Endodermal cell (in vitro differentiated cells): ENCODE measurements around the gene AOPEP. TPM values are rescaled to one million over a fixed set of nuclear protein-coding genes. Genes with fewer than 3 reads are reported as not detected.

Experiments used
- DNase-seq: peaks from one replicate; pipeline ENCODE4 v3.0.0-alpha.2; 2017
- H3K27ac ChIP-seq: 2 replicates; pipeline ENCODE4 v1.5.1; 2013; ENCODE audit warnings: mild to moderate bottlenecking, low read depth, low read length, moderate library complexity
- H3K27me3 ChIP-seq: 2 replicates; pipeline ENCODE4 v1.6.1; 2013; ENCODE audit warnings: mild to moderate bottlenecking, low read length, moderate library complexity; ENCODE audit not compliant: insufficient read depth, control insufficient read depth, poor library complexity, severe bottlenecking
- H3K36me3 ChIP-seq: 2 replicates; pipeline ENCODE4 v1.7.0; 2013; ENCODE audit warnings: mild to moderate bottlenecking, low read length, moderate library complexity; ENCODE audit not compliant: control insufficient read depth, insufficient read depth
- H3K4me1 ChIP-seq: one replicate; pipeline ENCODE4 v1.7.0; 2013; ENCODE audit warnings: low read length; ENCODE audit not compliant: control insufficient read depth, insufficient read depth
- H3K4me3 ChIP-seq: 2 replicates; pipeline ENCODE4 v1.5.1; 2013; ENCODE audit warnings: mild to moderate bottlenecking, low read length, moderate library complexity
- H3K9ac ChIP-seq: 2 replicates; pipeline ENCODE4 v1.6.1; 2013; ENCODE audit warnings: mild to moderate bottlenecking, low read length, moderate library complexity; ENCODE audit not compliant: poor library complexity, severe bottlenecking; ENCODE audit errors: extremely low read depth
- H3K9me3 ChIP-seq: 2 replicates; pipeline ENCODE4 v1.6.1; 2013; ENCODE audit warnings: mild to moderate bottlenecking, low read length, moderate library complexity; ENCODE audit not compliant: control insufficient read depth
- H3K27ac Mint-ChIP-seq: 2 replicates; pipeline ENCODE4 v1.8.0; 2020; ENCODE audit warnings: mixed read lengths
- H3K27me3 Mint-ChIP-seq: 2 replicates; pipeline ENCODE4 v1.8.0; 2021; ENCODE audit warnings: mild to moderate bottlenecking, mixed read lengths; ENCODE audit not compliant: insufficient read depth
- H3K36me3 Mint-ChIP-seq: 2 replicates; pipeline ENCODE4 v1.8.0; 2020; ENCODE audit warnings: low read depth, mixed read lengths
- H3K4me1 Mint-ChIP-seq: 2 replicates; pipeline ENCODE4 v1.8.0; 2020; ENCODE audit warnings: mixed read lengths
- H3K4me3 Mint-ChIP-seq: 2 replicates; pipeline ENCODE4 v1.8.0; 2020; ENCODE audit warnings: mild to moderate bottlenecking, moderate library complexity, mixed read lengths
- H3K9me3 Mint-ChIP-seq: 2 replicates; pipeline ENCODE4 v1.8.0; 2020; ENCODE audit warnings: mild to moderate bottlenecking, mixed read lengths
- WGBS, 2 experiments: methylation state at CpG; one replicate each; pipeline versions ENCODE4 v1.1.5 to v1.1.7; 2013; ENCODE audit warnings: missing lambda C conversion rate in 2 of 2, mixed read lengths in 1 of 2; ENCODE audit not compliant: insufficient coverage in 1 of 2, insufficient read length in 1 of 2; 5-methylcytosine and 5-hydroxymethylcytosine counted together
- total RNA-seq, 2 donors: library from RNA; stranded (reverse); fragmentation: NEBNext Ultra II Directional in 1 of 2; extraction: Animal tissue kit (Norgen Biotek cat#: 25700) in 1 of 2; gene quantifications; 2 replicates in 1 of 2; 3 replicates in 1 of 2; pipeline ENCODE4 v1.2.1, GENCODE V29; 2021
- TF ChIP-seq, protein P1 (sequence below): fragments of 200-600 bp; sonication (generic); conservative IDR thresholded peaks from 2 replicates; pipeline ENCODE4 v1.5.0; 2021; ENCODE audit warnings: antibody characterized with exemption, mild to moderate bottlenecking

Gene AOPEP
- total RNA-seq, 2 donors from 2014 or later: 23.4 to 33.7 TPM

DNA sequence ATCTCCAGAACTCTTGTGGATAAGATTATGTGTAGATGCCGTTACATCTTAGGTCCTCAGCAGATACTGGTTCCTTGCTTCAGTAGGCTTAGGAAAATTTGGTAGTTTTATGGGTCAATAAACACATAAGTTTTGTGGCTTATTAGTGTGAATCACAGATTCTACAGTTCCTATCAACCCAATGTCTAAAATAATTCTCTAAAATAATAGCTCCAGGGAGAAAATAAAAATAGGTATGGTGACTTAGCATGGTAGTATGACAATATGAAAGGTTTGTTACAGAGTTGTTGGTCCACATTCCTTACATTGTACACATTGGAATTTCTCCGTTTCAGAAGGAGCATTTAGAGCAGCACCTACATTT, 91.7 kb downstream of the AOPEP start:
- TF ChIP-seq, protein P1, sequence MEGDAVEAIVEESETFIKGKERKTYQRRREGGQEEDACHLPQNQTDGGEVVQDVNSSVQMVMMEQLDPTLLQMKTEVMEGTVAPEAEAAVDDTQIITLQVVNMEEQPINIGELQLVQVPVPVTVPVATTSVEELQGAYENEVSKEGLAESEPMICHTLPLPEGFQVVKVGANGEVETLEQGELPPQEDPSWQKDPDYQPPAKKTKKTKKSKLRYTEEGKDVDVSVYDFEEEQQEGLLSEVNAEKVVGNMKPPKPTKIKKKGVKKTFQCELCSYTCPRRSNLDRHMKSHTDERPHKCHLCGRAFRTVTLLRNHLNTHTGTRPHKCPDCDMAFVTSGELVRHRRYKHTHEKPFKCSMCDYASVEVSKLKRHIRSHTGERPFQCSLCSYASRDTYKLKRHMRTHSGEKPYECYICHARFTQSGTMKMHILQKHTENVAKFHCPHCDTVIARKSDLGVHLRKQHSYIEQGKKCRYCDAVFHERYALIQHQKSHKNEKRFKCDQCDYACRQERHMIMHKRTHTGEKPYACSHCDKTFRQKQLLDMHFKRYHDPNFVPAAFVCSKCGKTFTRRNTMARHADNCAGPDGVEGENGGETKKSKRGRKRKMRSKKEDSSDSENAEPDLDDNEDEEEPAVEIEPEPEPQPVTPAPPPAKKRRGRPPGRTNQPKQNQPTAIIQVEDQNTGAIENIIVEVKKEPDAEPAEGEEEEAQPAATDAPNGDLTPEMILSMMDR: no peak
- Histone ChIP-seq H3K36me3 (peaks cover 9% of the 10 kb centered on the region), H3K4me1 (no peaks in the 10 kb centered on the region), H3K9me3 (peaks cover 9% of the 10 kb centered on the region), H3K27me3 (no peaks in the 10 kb centered on the region), H3K27ac (no peak overlapping the region), H3K4me3 (no peak overlapping the region), H3K9ac (no peak overlapping the region)
- Mint-ChIP-seq H3K4me1 (peaks cover 22% of the 10 kb centered on the region), H3K9me3 (no peaks in the 10 kb centered on the region), H3K27me3 (no peaks in the 10 kb centered on the region), H3K4me3 (no peak overlapping the region), H3K27ac (no peak overlapping the region), H3K36me3 (peaks cover 29% of the 10 kb centered on the region)
- no peak for DNase-seq
- 92% methylated on average over 2 of the region's 2 CpGs; no CpG with 5 or more reads in 1 of the 2 experiments for WGBS, 2 experiments

DNA sequence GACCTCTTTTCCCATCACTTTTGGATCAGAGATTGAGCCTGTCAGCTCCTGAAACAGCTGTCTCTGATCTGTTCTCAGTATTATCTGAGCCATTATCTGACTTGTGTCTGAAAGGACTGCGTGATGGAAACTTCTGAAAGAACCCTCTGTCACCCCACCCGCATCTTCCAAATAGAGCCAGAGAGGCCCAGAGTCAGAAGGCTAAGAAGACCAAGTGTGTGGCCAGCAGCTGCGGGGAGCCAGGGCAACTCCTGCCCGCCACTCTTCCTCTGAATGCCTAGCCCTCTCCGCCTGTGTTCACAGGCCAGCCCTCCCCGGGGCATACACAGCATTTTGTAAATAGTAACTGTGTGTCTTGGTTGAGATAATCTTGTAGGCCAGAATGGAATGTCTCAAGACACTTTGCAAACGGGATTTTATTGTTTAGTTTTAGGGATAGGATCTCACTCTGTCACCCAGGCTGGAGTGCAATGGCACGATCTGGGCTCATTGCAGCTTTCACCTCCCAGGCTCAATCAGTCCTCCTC, 92.7 kb downstream of the AOPEP start:
- TF ChIP-seq, protein P1: no peak
- Mint-ChIP-seq H3K27ac (peak overlapping the region; percentile 15), H3K4me3 (no peak overlapping the region), H3K9me3 (no peaks in the 10 kb centered on the region), H3K4me1 (peaks cover 25% of the 10 kb centered on the region), H3K36me3 (peaks cover 29% of the 10 kb centered on the region), H3K27me3 (peaks cover 5% of the 10 kb centered on the region)
- Histone ChIP-seq H3K9me3 (peaks cover 9% of the 10 kb centered on the region), H3K4me1 (no peaks in the 10 kb centered on the region), H3K27ac (no peak overlapping the region), H3K4me3 (no peak overlapping the region), H3K9ac (no peak overlapping the region), H3K27me3 (no peaks in the 10 kb centered on the region), H3K36me3 (peaks cover 10% of the 10 kb centered on the region)
- 79 to 88% methylated on average over 4 to 8 of the region's 8 CpGs for WGBS, 2 experiments
- peak; percentile 61 for DNase-seq

DNA sequence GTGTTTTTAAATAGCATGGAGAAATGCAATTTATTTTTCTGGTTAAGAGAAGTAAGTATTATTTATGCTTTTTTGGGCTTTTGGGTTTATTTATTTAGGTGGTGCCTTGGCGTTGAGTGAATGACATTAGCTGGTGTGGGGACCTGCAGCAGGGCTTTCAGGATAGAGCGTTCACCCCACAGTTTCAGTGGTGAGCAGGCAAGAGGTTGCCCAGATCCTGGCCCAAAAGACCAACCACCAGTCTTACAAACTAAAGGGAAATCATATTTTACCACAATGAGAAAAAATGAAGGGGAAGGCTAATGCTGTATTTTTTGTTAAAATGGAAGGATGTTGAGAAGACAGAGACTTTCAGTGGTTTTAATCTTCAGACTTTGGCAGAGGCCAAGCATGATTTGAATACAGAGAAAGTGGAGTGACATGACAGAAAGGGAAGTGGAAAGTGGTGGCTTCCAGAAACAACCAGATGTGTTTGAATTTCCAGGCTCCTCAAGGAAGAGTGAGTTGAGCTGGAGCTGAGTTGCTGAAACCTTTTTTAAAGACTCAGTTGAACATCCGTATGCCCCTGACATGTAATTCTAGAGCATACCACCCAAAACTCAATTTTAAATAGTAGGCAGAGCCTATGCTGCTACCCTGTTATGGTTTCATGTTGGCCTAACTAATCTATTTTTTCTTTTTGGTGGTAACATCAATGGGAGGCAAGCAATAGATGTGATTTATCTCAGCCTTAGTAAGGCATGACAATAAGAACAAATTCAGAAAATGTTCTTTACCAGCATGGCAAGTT, 94.8 kb downstream of the AOPEP start:
- Histone ChIP-seq H3K4me3 (no peak overlapping the region), H3K27me3 (no peaks in the 10 kb centered on the region), H3K4me1 (no peaks in the 10 kb centered on the region), H3K36me3 (peaks cover 13% of the 10 kb centered on the region), H3K27ac (no peak overlapping the region), H3K9ac (no peak overlapping the region), H3K9me3 (no peaks in the 10 kb centered on the region)
- Mint-ChIP-seq H3K9me3 (no peaks in the 10 kb centered on the region), H3K36me3 (peaks cover 17% of the 10 kb centered on the region), H3K4me1 (peaks cover 43% of the 10 kb centered on the region), H3K27me3 (peaks cover 5% of the 10 kb centered on the region), H3K27ac (no peak overlapping the region), H3K4me3 (no peak overlapping the region)
- DNase-seq: no peak
- 90% methylated on average over 3 of the region's 3 CpGs; no CpG with 5 or more reads in 1 of the 2 experiments for WGBS, 2 experiments
- TF ChIP-seq, protein P1: no peak
